ENCODE data around the gene UGCG. TPM values are rescaled to one million over a fixed set of nuclear protein-coding genes. Genes with fewer than 3 reads are reported as not detected.

The UGCG gene
- total RNA-seq, 4 donors from 2014 or later, result 12.3 to 75.1 (median 34.5) TPM

- Histone ChIP-seq H3K27me3 (no peaks in the 10 kb centered on the region), H3K9me3 (no peaks in the 10 kb centered on the region), H3K4me3 (no peak overlapping the region), H3K27ac (no peak overlapping the region), H3K36me3 (no peaks in the 10 kb centered on the region), H3K4me1 (no peaks in the 10 kb centered on the region)
- TF ChIP-seq CTCF (IDR thresholded peaks at IDR 0.05), result no peak
- no peak for TF ChIP-seq POLR2A (IDR thresholded peaks at IDR 0.05)
- DNase-seq, result no peak
- intact Hi-C loops (cut with DNase I; ENCODE audit: low total_unique reads), result no loop called here
Observed at GRCh38 chr9:111961575-111961974, 65.0 kb downstream of the UGCG start.

- Histone ChIP-seq H3K9me3 (no peaks in the 10 kb centered on the region), H3K4me3 (no peak overlapping the region), H3K36me3 (no peaks in the 10 kb centered on the region), H3K4me1 (no peaks in the 10 kb centered on the region), H3K27ac (no peak overlapping the region), H3K27me3 (no peaks in the 10 kb centered on the region)
- intact Hi-C loops (cut with DNase I; ENCODE audit: low total_unique reads), result no loop called here
- TF ChIP-seq CTCF (IDR thresholded peaks at IDR 0.05) (no peak), POLR2A (IDR thresholded peaks at IDR 0.05) (no peak)
- DNase-seq, result no peak
Observed at GRCh38 chr9:111962021-111962420, 65.4 kb downstream of the UGCG start.

- intact Hi-C loops (cut with DNase I; ENCODE audit: low total_unique reads), result no loop called here
- Histone ChIP-seq H3K9me3 (no peaks in the 10 kb centered on the region), H3K4me3 (no peak overlapping the region), H3K4me1 (no peaks in the 10 kb centered on the region), H3K27me3 (no peaks in the 10 kb centered on the region), H3K27ac (no peak overlapping the region), H3K36me3 (no peaks in the 10 kb centered on the region)
- DNase-seq, result no peak
- TF ChIP-seq POLR2A (IDR thresholded peaks at IDR 0.05), result no peak
- TF ChIP-seq CTCF (IDR thresholded peaks at IDR 0.05), result no peak
Observed at GRCh38 chr9:111963995-111964394, 67.4 kb downstream of the UGCG start.

- H3K27ac ChIP-seq, result no peak overlapping the region
- intact Hi-C loops (cut with DNase I; ENCODE audit: low total_unique reads), result no loop called here
- no peak overlapping the region for H3K4me3 ChIP-seq
- no peaks in the 10 kb centered on the region for H3K4me1 ChIP-seq
- no peaks in the 10 kb centered on the region for H3K36me3 ChIP-seq
- no peak for DNase-seq
- TF ChIP-seq CTCF (IDR thresholded peaks at IDR 0.05) (no peak), POLR2A (IDR thresholded peaks at IDR 0.05) (no peak)
- H3K27me3 ChIP-seq, result no peaks in the 10 kb centered on the region
- H3K9me3 ChIP-seq, result no peaks in the 10 kb centered on the region
Observed at GRCh38 chr9:111965566-111966019, 69.0 kb downstream of the UGCG start.

- Histone ChIP-seq H3K9me3 (no peaks in the 10 kb centered on the region), H3K4me3 (no peak overlapping the region), H3K27me3 (no peaks in the 10 kb centered on the region), H3K27ac (no peak overlapping the region), H3K36me3 (no peaks in the 10 kb centered on the region), H3K4me1 (no peaks in the 10 kb centered on the region)
- DNase-seq, result no peak
- TF ChIP-seq CTCF (IDR thresholded peaks at IDR 0.05) (no peak), POLR2A (IDR thresholded peaks at IDR 0.05) (no peak)
- intact Hi-C loops (cut with DNase I; ENCODE audit: low total_unique reads), result no loop called here
Observed at GRCh38 chr9:111966124-111966723, 69.6 kb downstream of the UGCG start.
